HepG2 (cell line): ENCODE data around the gene ZNF425. TPM values are rescaled to one million over a fixed set of nuclear protein-coding genes. Genes with fewer than 3 reads are reported as not detected.

Source experiments
- ARID4A ChIP-seq: sonication (generic); formaldehyde crosslinking; IDR thresholded peaks from 2 replicates; pipeline ENCODE4 v1.5.0; 2020; ENCODE audit warnings: mild to moderate bottlenecking, missing genetic modification reagents, borderline replicate concordance
- ATF7 ChIP-seq, 2 experiments: fragments of 450-650 bp in 1 of 2; sonication (generic) in 1 of 2; formaldehyde crosslinking in 1 of 2; IDR thresholded peaks; 2 replicates each; pipeline versions ENCODE4 v1.4.0 to v1.6.1; 2016 to 2020; ENCODE audit warnings: antibody characterized with exemption in 1 of 2, mild to moderate bottlenecking in 1 of 2, missing genetic modification reagents in 1 of 2
- BRCA1 ChIP-seq: sonication (generic); formaldehyde crosslinking; IDR thresholded peaks from 2 replicates; pipeline ENCODE4 v1.4.0; 2020; ENCODE audit warnings: missing genetic modification reagents
- FOXM1 ChIP-seq: sonication (generic); formaldehyde crosslinking; IDR thresholded peaks from 2 replicates; pipeline ENCODE4 v1.5.0; 2020; ENCODE audit warnings: missing genetic modification reagents
- GATAD2A ChIP-seq: IDR thresholded peaks from 2 replicates; pipeline ENCODE4 v1.6.1; 2016
- GLI4 ChIP-seq: sonication (generic); formaldehyde crosslinking; IDR thresholded peaks from 2 replicates; pipeline ENCODE4 v1.5.1; 2020; ENCODE audit warnings: missing genetic modification reagents, mild to moderate bottlenecking, moderate library complexity, borderline replicate concordance
- HOMEZ ChIP-seq: IDR thresholded peaks from 2 replicates; pipeline ENCODE4 v1.6.1; 2016; ENCODE audit warnings: low read depth
- MATR3 ChIP-seq: sonication (generic); formaldehyde crosslinking; IDR thresholded peaks from 2 replicates; pipeline ENCODE4 v1.4.0; 2020; ENCODE audit warnings: missing genetic modification reagents
- MBNL3 ChIP-seq: fragments of 250-450 bp; sonication (Bioruptor Pico); conservative IDR thresholded peaks from 2 replicates; pipeline ENCODE4 v1.8.0; 2022; ENCODE audit warnings: mild to moderate bottlenecking, inconsistent platforms
- MED8 ChIP-seq: sonication (generic); formaldehyde crosslinking; IDR thresholded peaks from 2 replicates; pipeline ENCODE4 v1.8.1; 2023; ENCODE audit warnings: mild to moderate bottlenecking, missing genetic modification reagents; ENCODE audit not compliant: insufficient replicate concordance
- SNAPC2 ChIP-seq: sonication (generic); formaldehyde crosslinking; IDR thresholded peaks from 2 replicates; pipeline ENCODE4 v1.8.1; 2022; ENCODE audit warnings: mild to moderate bottlenecking, missing genetic modification reagents
- SP5 ChIP-seq: IDR thresholded peaks from 2 replicates; pipeline ENCODE4 v1.6.1; 2016; ENCODE audit warnings: low read depth, borderline replicate concordance
- TEAD3 ChIP-seq: optimal IDR thresholded peaks from 2 replicates; pipeline ENCODE3; 2016; ENCODE audit warnings: borderline replicate concordance
- ZBTB26 ChIP-seq: IDR thresholded peaks from 2 replicates; pipeline ENCODE4 v1.6.1; 2016; ENCODE audit warnings: missing compliant biosample characterization, missing genetic modification reagents, borderline replicate concordance
- ZFP1 ChIP-seq: IDR thresholded peaks from 2 replicates; pipeline ENCODE4 v1.6.1; 2016
- ZNF274 ChIP-seq: sonication (generic); formaldehyde crosslinking; IDR thresholded peaks from 2 replicates; pipeline ENCODE4 v1.5.1; 2020; ENCODE audit warnings: mild to moderate bottlenecking, missing genetic modification reagents
- ZNF549 ChIP-seq: sonication (generic); formaldehyde crosslinking; IDR thresholded peaks from 2 replicates; pipeline ENCODE4 v1.5.0; 2020; ENCODE audit warnings: missing genetic modification reagents
- ZNF564 ChIP-seq: sonication (generic); formaldehyde crosslinking; IDR thresholded peaks from 2 replicates; pipeline ENCODE4 v1.8.1; 2023; ENCODE audit warnings: mild to moderate bottlenecking, missing genetic modification reagents
- ZNF619 ChIP-seq: sonication (generic); formaldehyde crosslinking; IDR thresholded peaks from 2 replicates; pipeline ENCODE4 v1.4.0; 2020; ENCODE audit warnings: mild to moderate bottlenecking, missing genetic modification reagents
- ZNF720 ChIP-seq: sonication (generic); formaldehyde crosslinking; IDR thresholded peaks from 2 replicates; pipeline ENCODE4 v1.4.0; 2020; ENCODE audit warnings: missing genetic modification reagents
- ZNF747 ChIP-seq: sonication (generic); formaldehyde crosslinking; IDR thresholded peaks from 2 replicates; pipeline ENCODE4 v1.8.1; 2023; ENCODE audit warnings: missing genetic modification reagents, mild to moderate bottlenecking, borderline replicate concordance
- ZNF772 ChIP-seq: sonication (generic); formaldehyde crosslinking; IDR thresholded peaks from 2 replicates; pipeline ENCODE4 v1.5.0; 2020; ENCODE audit warnings: mild to moderate bottlenecking, missing genetic modification reagents
- ZSCAN30 ChIP-seq: sonication (generic); formaldehyde crosslinking; IDR thresholded peaks from 2 replicates; pipeline ENCODE4 v1.5.0; 2020; ENCODE audit warnings: mild to moderate bottlenecking, missing genetic modification reagents
- polyA plus RNA-seq, 8 experiments: library from polyadenylated mRNA; depleted of rRNA in 3 of 8; stranded (reverse) in 7 of 8; unstranded in 1 of 8; fragments of >200 nt; fragmentation: Illumina TruSeq in 4 of 8; extraction: Trizol in 4 of 8; gene quantifications; 2 replicates each; pipeline versions ENCODE4 v1.2.1 to v1.2.3, GENCODE V29; 2011 to 2016; ENCODE audit warnings: low read depth in 4 of 8, missing spikeins in 1 of 8, mixed read lengths in 1 of 8; ENCODE audit not compliant: insufficient read depth in 1 of 8
- total RNA-seq, 5 experiments: library from RNA; depleted of rRNA; stranded (reverse); fragments of >200 nt; fragmentation: Illumina TruSeq; extraction: Trizol; gene quantifications; 2 replicates each; pipeline ENCODE4 v1.2.3, GENCODE V29; 2016; ENCODE audit warnings: low read depth in 1 of 5
- TF ChIP-seq, protein P1 (sequence below): IDR thresholded peaks from 2 replicates; pipeline ENCODE4 v1.6.1; 2016; ENCODE audit warnings: missing genetic modification reagents, missing compliant biosample characterization

ZNF425 gene
- total and polyA plus RNA-seq, 2 of the 13 experiments (the other 11 are each of a cell fraction or from before 2014, with no cell fraction given) = 0.51 to 1.1 TPM

GRCh38 chr7:149125863-149126661 is at the start of gene ZNF425 (continued):
- peak; percentile 97 for TF ChIP-seq ARID4A (CRISPR knock-in tag)
- peak; percentile 86 for TF ChIP-seq MED8 (CRISPR knock-in tag)
- peak; percentile 94 for TF ChIP-seq ZNF772 (CRISPR knock-in tag)
- TF ChIP-seq ZBTB26 (CRISPR knock-in tag) = no peak
- no peak for TF ChIP-seq BRCA1 (CRISPR knock-in tag)
- TF ChIP-seq TEAD3 (CRISPR knock-in tag) = peak; percentile 79
- TF ChIP-seq MBNL3 (CRISPR knock-in tag) = no peak
- TF ChIP-seq SP5 (CRISPR knock-in tag) = peak; percentile 71; the same call in 1 of the 2 replicates
- TF ChIP-seq ATF7 (IDR thresholded peaks at IDR 0.05) = no peak
- TF ChIP-seq ATF7 (CRISPR knock-in tag; IDR thresholded peaks at IDR 0.05) = peak; percentile 56; the same call in 1 of the 2 replicates
- no peak; the same call in 1 of the 2 replicates for TF ChIP-seq GATAD2A
- no peak for TF ChIP-seq MATR3
- no peak for TF ChIP-seq FOXM1 (CRISPR knock-in tag)
- TF ChIP-seq SNAPC2 (CRISPR knock-in tag) = no peak; the same call in 1 of the 2 replicates
- no peak for TF ChIP-seq ZSCAN30 (CRISPR knock-in tag)
- TF ChIP-seq ZNF564 (CRISPR knock-in tag) = peak; percentile 88
- peak; percentile 68; the same call in 1 of the 2 replicates for TF ChIP-seq ZNF619 (CRISPR knock-in tag)
- no peak for TF ChIP-seq ZNF720 (CRISPR knock-in tag)
- TF ChIP-seq ZFP1 (CRISPR knock-in tag) = no peak
- TF ChIP-seq, protein P1, sequence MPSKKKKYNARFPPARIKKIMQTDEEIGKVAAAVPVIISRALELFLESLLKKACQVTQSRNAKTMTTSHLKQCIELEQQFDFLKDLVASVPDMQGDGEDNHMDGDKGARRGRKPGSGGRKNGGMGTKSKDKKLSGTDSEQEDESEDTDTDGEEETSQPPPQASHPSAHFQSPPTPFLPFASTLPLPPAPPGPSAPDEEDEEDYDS (CRISPR knock-in tag) = peak; percentile 94
- peak; percentile 85 for TF ChIP-seq HOMEZ
- peak; percentile 92 for TF ChIP-seq ZNF747
- peak; percentile 15; the same call in 1 of the 2 replicates for TF ChIP-seq GLI4 (CRISPR knock-in tag)
- peak; percentile 64; the same call in 1 of the 2 replicates for TF ChIP-seq ZNF549
- no peak for TF ChIP-seq ZNF274 (CRISPR knock-in tag)
